Measurements from ENCODE around the gene WIPI1.

- TF ChIP-seq, protein P1, sequence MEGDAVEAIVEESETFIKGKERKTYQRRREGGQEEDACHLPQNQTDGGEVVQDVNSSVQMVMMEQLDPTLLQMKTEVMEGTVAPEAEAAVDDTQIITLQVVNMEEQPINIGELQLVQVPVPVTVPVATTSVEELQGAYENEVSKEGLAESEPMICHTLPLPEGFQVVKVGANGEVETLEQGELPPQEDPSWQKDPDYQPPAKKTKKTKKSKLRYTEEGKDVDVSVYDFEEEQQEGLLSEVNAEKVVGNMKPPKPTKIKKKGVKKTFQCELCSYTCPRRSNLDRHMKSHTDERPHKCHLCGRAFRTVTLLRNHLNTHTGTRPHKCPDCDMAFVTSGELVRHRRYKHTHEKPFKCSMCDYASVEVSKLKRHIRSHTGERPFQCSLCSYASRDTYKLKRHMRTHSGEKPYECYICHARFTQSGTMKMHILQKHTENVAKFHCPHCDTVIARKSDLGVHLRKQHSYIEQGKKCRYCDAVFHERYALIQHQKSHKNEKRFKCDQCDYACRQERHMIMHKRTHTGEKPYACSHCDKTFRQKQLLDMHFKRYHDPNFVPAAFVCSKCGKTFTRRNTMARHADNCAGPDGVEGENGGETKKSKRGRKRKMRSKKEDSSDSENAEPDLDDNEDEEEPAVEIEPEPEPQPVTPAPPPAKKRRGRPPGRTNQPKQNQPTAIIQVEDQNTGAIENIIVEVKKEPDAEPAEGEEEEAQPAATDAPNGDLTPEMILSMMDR (conservative IDR thresholded peaks at IDR 0.05; ENCODE audit: low read depth, low read length), result no peak
- no peak for TF ChIP-seq EZH2 (IDR thresholded peaks at IDR 0.05; ENCODE audit: borderline replicate concordance, low read depth, low read length, poor library complexity, severe bottlenecking)
Observed at GRCh38 chr17:68459037-68459639, 1.8 kb upstream of the WIPI1 start.

Measured in A673 (cell line).